Midbrain (tissue), 1 donor: Measurements from ENCODE around the gene ACSM5.

Experiments
- DNase-seq: peaks from one replicate; lab custom pipeline; 2025; lab: John Stamatoyannopoulos, UW

ACSM5 gene, protein sequence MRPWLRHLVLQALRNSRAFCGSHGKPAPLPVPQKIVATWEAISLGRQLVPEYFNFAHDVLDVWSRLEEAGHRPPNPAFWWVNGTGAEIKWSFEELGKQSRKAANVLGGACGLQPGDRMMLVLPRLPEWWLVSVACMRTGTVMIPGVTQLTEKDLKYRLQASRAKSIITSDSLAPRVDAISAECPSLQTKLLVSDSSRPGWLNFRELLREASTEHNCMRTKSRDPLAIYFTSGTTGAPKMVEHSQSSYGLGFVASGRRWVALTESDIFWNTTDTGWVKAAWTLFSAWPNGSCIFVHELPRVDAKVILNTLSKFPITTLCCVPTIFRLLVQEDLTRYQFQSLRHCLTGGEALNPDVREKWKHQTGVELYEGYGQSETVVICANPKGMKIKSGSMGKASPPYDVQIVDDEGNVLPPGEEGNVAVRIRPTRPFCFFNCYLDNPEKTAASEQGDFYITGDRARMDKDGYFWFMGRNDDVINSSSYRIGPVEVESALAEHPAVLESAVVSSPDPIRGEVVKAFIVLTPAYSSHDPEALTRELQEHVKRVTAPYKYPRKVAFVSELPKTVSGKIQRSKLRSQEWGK

DNA sequence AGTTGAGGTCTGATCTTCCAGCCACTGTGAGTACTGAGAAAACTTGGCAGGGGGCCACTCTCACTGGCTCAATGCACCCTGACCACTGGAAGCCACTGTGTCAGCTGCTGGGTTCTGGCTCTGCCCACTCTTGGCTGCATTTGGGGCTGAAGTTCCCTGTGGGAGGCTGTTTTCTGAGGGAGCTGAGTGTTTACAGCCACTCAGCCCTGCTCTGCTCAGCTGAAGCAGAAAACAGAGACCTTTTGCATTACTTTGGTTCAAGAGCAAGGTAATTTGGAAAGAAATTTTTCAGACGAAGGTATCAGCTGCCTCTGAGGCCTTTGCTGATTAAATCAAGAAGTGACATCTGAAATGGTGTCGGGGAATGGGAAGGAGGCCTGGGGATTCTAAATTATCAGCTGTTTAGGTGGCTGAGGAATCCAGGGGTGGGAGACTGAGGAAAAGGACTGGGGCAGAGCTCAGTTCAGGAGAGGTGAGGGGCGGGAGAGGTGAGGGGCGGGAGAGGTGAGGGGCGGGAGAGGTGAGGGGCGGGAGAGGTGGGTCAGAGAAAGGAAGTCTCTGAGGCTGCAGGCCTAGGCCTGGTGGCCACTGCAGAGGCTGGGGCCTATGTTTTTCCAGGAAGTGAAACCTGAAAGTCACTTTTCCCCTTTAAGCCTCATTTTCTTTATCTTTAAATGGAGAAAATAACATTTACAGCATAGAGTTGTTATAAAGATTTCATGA is at the start of gene ACSM5:
Gene ACSM5 (plus strand): TSS at position 137 of the 723 bp plus-strand sequence. CDS start 1,951 bp downstream, outside the sequence.
- peak; percentile 64 for DNase-seq

DNA sequence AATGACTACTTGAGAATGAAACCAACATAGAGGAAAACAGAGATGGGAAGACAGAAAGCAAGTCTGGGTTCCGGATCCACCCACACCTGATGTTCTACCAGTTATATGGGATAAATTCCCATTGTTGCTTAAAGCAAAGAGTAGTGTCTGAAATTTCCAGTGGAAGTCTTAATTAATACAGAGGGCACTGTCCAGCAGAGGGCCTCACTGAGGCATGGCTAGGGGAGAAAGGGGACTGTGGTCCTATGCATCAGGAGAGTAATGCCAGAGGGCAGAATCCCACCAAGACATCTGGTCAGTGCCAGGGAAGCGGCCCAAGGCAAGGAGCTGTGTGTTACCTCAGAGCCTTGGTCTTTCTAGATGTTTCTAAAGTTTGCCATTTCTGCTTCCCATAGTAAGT is 49.3 kb upstream of the ACSM5 start:
- DNase-seq = no peak

DNA sequence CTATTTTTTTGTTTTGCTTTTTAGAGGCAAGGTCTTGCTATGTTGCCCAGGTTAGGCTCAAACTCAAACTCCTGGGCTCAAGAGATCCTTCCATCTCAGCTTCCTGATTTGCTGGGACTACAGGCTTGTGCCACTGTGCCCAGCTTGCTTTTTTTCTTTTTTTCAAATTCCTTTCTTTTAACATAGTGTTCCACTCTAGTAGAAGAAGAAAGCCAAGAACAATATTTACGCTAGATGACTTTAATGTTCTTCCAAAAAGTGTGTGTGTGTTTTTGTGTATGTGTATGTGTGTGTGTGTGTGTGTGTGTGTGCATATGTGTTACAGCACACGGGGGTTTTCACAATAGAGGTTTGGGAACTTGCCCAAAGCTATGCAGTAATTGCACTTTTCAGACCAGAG is 46.1 kb upstream of the ACSM5 start:
- DNase-seq = no peak

- DNase-seq = no peak
Observed at GRCh38 chr16:20364051-20364450, 45.3 kb upstream of the ACSM5 start.

DNA sequence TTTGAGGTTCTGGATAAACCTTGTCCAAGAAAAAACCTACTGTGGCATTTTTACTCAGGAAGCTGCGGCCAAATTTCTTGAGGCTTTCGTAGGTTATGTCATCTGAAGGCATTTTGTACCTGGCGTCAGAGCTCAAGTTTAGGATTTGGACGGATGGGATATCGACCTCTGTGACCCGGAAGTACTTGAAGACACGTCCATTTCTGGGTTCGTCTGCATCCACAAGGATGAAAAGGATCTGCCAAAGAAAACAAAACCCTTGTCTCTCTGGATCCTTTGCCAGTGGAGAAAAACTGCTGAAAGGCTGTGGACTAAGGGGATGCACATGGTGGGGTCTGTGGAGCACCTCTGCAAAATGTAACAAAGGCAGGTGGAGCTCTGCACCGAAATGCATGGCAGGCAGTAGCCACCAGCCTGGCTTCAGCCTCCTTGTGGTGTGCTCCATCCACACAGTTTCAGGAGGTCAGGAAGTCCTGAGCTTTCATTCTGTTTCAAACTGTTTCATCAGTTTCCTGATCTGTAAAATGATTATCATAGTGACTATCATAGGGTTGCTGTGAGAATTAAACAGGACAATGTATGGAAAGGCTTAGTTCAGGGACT is 39.8 kb upstream of the ACSM5 start:
- no peak for DNase-seq

DNA sequence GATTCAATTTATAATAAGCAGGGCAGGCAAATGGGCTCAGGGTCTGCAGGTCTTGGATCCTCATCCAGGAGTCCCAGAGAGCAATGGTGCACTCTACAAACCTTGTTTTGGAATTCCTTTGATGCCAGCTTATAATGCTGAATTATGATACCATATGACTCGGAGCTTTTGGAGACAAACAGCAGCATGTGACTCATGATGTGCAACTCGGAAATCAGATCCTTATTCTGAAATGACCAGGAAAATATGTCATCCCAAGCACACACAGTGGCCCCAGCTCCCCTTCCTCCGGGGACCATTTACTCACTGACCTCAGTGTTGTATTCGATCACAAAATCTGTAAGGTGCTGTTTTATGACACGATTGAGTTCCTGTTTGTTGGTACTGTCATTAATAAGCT is 36.6 kb upstream of the ACSM5 start:
- no peak for DNase-seq

- no peak for DNase-seq
Observed at GRCh38 chr16:20377181-20377580, 32.2 kb upstream of the ACSM5 start.

- no peak for DNase-seq
Observed at GRCh38 chr16:20380782-20381181, 28.6 kb upstream of the ACSM5 start.

GRCh38 chr16:20382202-20382948 is 27.0 kb upstream of the ACSM5 start:
- DNase-seq = no peak

DNA sequence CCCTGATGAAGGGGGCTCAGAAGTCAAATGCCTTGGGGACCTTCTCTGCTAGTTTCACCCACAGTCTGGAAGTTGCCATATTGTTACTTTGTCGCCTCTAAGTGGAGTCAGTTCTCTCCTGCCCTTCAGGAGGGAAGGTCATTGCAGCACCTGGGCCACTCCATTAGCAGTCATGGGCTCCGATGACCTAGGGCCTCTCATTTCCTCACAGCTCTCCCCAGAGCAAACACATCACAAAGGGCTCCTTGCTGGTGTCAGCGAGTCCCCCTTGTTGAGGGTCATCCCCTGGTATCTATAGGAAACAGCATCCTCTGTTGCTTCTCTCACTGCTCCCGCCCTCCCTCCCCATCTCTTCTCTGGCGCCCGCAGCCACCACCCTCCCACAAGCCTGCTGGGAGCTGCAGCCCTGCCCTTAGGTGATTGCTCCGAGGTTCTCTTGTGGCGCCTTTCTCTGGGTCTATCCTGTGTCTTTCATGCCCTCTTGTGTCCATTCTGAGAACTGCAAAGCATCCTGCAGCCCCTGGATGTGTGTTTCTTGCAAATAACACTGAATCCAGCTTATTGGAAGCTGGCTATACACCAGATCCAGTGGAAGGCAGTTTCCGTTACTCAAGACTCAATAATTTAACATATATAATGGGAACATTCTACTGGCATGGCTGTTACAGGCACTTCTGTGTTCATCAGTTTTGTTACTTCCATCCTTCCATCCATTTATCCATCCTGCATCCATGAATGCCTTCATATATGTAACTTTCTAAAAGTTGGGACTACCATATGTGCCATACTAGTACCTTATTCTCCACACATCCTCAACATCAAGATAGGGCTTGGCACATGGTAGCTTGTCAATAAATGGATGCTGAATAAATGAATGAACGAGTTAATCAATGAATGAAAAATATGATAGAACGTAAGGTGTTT is 26.0 kb upstream of the ACSM5 start:
- DNase-seq = peak; percentile 76

DNA sequence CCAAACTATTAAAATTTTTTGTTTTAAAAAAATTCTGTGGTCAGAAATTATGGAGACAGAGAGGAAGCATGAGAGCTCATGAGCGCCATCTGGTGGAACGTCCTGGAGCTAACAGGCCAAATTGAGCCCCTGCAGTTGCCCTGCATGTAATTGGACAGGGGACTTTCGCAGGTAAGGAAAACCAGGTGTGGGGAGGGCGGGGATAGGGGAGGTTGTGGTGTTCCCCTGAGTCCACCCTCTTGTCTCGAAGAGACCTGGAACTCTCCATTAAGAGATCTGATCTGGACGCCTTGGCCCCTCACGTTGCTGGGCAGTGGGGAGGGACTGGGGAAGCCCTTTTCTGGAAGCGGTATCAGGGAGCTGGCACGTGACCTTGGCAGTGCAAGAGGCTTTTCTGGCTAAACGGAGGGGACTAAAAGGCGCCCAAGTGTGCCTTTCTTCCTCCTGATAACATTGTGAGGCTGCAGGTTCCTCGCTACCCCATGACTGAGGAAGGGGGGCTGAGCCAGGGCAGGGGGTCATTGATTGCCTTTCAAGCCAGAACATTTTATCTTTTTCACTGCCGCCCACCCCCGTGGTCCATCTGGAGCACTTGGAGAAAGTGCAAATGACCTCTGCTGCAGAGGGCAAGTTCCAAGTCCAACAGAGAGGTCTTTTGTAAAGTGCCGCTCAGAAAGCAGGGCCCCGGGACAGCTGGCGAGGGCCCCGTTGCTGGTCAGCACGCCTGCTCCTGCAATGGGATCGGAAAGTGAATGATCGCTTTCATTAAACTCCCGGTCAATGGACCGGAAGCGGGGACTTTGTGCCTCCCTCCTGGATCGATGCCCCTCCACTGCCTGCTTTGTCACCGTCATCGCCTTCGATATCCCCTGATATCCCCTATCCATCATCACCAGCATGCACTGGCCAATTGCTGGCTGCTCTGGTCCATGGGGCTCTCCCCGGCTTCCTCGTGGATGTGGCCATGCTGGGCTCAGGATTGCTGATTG is 23.2 kb upstream of the ACSM5 start:
- DNase-seq = peak; percentile 61

- no peak for DNase-seq
Observed at GRCh38 chr16:20387978-20388377, 21.4 kb upstream of the ACSM5 start.

DNA sequence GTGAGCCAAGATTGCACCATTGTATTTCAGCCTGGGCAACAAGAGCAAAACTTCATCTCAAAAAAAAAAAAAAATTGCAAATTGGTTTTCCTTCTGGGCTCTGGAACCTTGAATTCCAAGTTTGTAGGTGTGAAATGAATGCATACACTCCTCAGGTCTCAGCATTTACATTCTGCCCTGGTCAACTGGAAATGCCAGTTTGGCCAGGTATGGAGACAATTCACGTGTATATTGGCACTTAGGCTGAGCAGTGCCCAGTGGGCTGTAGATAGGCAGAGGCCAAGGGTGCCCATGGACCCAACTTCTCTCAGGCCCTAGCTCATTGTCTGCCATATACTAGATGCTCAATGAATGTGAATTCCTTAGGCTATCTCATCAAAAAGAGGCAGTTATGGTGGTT is 20.5 kb upstream of the ACSM5 start:
- DNase-seq = no peak

DNA sequence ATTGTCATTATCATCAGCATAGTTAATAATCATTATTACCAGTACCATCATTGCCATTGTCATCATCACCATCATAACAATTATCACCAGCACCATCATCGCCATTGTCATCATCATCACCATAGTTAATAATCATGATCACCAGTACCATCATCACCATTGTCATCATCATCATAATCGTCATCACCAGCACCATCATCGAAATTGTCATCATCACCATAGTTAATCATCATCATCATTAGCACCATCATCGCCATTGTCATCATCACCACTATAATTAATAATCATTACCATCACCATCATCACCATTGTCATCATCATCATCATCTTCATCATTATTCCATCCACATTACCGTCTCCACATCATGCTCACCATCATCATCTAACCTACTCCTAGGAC is 18.3 kb upstream of the ACSM5 start:
- DNase-seq = no peak

DNA sequence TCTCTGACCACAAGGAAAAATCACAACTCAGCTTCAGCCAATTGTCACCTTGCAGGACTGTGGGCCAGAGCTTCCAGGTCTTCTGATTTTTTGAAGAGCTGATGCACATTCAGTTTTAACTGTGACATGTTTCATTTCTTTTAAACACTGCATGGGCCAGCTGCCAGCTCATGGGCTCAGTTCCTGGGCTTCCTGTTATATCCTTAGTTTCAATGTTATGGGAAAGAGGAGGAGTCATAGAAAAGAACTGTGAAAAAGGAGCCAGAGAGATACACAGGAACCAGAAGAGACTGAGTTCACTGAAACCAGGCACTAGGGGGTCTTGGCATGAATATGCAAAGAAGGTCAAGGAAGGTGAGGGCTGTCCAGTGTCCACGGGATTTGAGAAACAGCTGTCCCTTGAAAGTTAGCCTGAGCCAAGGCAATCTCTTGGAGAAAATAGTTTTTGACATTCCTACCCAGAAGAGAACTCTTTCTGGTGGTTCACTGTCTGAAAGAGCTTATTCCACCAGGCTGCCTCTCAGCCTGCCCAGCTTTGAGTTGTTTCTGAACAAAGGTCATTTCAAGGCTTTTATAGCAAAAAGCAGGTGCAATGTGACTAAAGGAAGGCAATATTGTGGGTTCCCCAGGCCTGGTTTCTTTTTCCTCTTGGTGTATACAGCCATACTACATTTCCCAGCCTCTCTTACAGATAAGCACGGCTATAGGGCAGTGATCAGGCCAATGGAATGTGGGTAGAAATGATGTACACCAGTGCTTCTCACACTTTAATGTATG is 15.3 kb upstream of the ACSM5 start:
- no peak for DNase-seq

DNA sequence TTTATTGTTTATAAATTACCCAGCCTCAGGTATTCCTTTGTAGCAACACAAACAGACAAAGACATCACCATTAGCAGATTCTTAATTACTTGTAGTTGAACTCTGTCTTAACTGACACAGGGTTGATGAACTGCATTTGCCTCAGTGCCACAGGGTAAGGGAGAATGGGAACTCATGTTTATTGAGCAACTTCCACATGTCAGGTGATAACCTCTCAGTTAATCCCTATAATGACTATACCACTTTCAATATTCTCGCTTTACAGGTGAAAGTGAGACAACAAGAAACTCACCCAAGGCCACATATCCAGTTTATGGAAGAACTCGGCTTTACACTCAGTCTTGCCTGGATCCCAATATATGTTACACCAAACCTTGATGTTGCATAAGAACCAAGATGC is 13.4 kb upstream of the ACSM5 start:
- no peak for DNase-seq

- DNase-seq = no peak
Observed at GRCh38 chr16:20396846-20397467, 12.4 kb upstream of the ACSM5 start.

GRCh38 chr16:20397468-20398074 is 11.8 kb upstream of the ACSM5 start:
- DNase-seq = no peak
